Upper lobe of left lung (tissue), 4 donors: ENCODE measurements around the gene TRAF2.

Source experiments
- EP300 ChIP-seq, 4 donors: sonication (generic); formaldehyde crosslinking; IDR thresholded peaks; one replicate each; pipeline ENCODE4 v1.5.1; 2017; ENCODE audit warnings: antibody characterized with exemption in 4 of 4, control low read depth in 2 of 4
- POLR2AphosphoS5 ChIP-seq, 2 donors: sonication (generic); formaldehyde crosslinking; IDR thresholded peaks; one replicate each; pipeline ENCODE4 v1.5.1; 2017; ENCODE audit warnings: antibody characterized with exemption in 2 of 2
- TF ChIP-seq, protein P1 (sequence below), 6 experiments: fragments of 450-650 bp in 4 of 6; fragments of 200-600 bp in 2 of 6; sonication (generic) in 2 of 6; IDR thresholded peaks; one replicate each; pipeline ENCODE4 v1.5.1; 2016 to 2019; ENCODE audit warnings: antibody characterized with exemption in 6 of 6

DNA sequence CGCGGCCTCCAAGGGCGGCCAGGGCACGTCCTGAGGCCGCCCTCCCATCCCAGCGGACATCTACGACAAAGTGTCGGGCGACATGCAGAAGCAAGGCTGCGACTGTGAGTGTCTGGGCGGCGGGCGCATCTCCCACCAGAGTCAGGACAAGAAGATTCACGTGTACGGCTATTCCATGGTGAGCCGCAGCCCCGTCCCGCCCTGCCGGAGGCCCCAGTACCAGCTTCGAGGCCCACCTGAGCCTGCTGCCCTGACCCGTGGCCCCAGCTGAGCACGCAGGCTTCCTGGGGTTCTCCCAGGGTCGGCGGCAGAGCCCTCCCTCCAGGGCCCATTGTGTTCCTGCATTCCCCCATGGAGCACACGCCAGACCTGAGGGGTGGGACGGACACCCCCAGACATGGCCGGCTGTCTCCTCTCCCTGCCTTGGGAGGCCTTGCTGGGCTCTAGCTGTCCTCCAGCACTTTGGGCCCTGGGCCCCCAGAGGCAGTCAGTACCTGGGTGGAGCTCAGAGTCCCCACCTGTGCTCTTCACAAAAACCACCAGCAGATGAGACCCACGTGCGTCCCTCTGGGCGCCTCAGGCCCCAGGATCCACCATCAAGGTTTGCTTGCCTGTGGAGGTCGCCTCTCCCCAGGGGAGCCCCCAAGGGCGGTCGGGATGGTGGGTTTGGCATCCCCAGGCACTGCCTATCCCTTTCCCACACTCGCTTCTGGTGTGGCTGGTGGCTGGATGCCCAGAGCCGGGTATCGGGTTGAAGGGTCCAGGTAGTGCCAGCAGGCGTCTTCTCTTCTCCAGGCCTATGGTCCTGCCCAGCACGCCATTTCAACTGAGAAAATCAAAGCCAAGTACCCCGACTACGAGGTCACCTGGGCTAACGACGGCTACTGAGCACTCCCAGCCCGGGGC, 36.1 kb upstream of the TRAF2 start:
- TF ChIP-seq POLR2AphosphoS5 (IDR thresholded peaks at IDR 0.05) (no peak), EP300 (IDR thresholded peaks at IDR 0.05) (no peak)
- TF ChIP-seq, protein P1, sequence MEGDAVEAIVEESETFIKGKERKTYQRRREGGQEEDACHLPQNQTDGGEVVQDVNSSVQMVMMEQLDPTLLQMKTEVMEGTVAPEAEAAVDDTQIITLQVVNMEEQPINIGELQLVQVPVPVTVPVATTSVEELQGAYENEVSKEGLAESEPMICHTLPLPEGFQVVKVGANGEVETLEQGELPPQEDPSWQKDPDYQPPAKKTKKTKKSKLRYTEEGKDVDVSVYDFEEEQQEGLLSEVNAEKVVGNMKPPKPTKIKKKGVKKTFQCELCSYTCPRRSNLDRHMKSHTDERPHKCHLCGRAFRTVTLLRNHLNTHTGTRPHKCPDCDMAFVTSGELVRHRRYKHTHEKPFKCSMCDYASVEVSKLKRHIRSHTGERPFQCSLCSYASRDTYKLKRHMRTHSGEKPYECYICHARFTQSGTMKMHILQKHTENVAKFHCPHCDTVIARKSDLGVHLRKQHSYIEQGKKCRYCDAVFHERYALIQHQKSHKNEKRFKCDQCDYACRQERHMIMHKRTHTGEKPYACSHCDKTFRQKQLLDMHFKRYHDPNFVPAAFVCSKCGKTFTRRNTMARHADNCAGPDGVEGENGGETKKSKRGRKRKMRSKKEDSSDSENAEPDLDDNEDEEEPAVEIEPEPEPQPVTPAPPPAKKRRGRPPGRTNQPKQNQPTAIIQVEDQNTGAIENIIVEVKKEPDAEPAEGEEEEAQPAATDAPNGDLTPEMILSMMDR (IDR thresholded peaks at IDR 0.05) = no peak
